Skeletal muscle satellite cell (primary cell): Measurements from ENCODE around the gene FAM234A.

Source experiments
- H3K27me3 ChIP-seq: 2 replicates; pipeline ENCODE4 v1.7.0; 2013; ENCODE audit warnings: low read length; ENCODE audit not compliant: control insufficient read depth, insufficient read depth
- H3K36me3 ChIP-seq: 2 replicates; pipeline ENCODE4 v1.7.0; 2013; ENCODE audit warnings: mild to moderate bottlenecking, control low read depth, low read length; ENCODE audit not compliant: insufficient read depth
- H3K4me1 ChIP-seq: 2 replicates; pipeline ENCODE4 v1.7.0; 2013; ENCODE audit warnings: low read length; ENCODE audit not compliant: control insufficient read depth, insufficient read depth
- H3K4me2 ChIP-seq: 2 replicates; pipeline ENCODE4 v1.7.0; 2013; ENCODE audit warnings: mild to moderate bottlenecking, low read length
- H3K4me3 ChIP-seq: 2 replicates; pipeline ENCODE4 v1.7.0; 2013; ENCODE audit warnings: low read length
- H3K9ac ChIP-seq: 2 replicates; pipeline ENCODE4 v1.7.0; 2013; ENCODE audit warnings: mild to moderate bottlenecking, low read depth, low read length, moderate library complexity
- H3K9me3 ChIP-seq: replicated peaks from 2 replicates; pipeline ENCODE4 v1.7.0; 2013; ENCODE audit warnings: mild to moderate bottlenecking, control low read depth, low read length

The FAM234A gene

DNA sequence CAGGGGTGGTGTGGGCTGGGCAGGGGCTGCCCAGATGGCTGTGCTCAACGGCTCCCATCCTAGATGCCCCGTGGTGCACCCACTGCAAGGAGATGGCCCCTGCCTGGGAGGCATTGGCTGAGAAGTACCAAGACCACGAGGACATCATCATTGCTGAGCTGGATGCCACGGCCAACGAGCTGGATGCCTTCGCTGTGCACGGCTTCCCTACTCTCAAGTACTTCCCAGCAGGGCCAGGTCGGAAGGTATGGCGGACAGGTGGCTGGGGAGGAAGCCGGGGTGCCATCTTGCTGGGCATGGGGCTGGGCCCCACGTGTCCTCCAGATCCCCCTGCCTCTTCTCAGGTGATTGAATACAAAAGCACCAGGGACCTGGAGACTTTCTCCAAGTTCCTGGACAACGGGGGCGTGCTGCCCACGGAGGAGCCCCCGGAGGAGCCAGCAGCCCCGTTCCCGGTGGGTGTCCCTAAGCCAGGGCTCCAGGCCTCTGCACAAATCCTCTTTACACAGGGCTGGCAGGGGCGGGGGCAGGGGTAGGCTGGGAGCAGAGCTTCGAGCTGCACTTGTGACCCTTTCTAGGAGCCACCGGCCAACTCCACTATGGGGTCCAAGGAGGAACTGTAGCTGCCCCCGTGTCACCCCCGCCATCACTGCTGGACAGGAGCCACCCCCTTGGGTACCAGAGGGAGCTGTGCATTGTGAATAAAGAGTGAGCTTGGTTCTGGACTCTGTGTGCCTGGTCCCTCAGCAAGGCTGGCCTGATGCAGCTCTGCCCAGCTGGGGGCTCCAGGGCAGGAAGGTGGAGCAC is 52.1 kb downstream of the FAM234A start:
- Histone ChIP-seq H3K27me3 (peaks cover 8% of the 10 kb centered on the region), H3K4me3 (no peak overlapping the region), H3K4me1 (no peaks in the 10 kb centered on the region), H3K9ac (no peak overlapping the region), H3K4me2 (no peak overlapping the region), H3K9me3 (no peaks in the 10 kb centered on the region), H3K36me3 (peaks cover 17% of the 10 kb centered on the region)

- H3K27me3 ChIP-seq: peaks cover 4% of the 10 kb centered on the region
- H3K4me1 ChIP-seq: no peaks in the 10 kb centered on the region
- no peak overlapping the region for H3K4me2 ChIP-seq
- no peaks in the 10 kb centered on the region for H3K9me3 ChIP-seq
- H3K9ac ChIP-seq: no peak overlapping the region
- H3K36me3 ChIP-seq: peaks cover 19% of the 10 kb centered on the region
- no peak overlapping the region for H3K4me3 ChIP-seq
These were observed 52.7 kb downstream of the FAM234A start for GRCh38 chr16:287298-287811.

- H3K4me2 ChIP-seq: no peak overlapping the region
- H3K36me3 ChIP-seq: peaks cover 24% of the 10 kb centered on the region
- no peaks in the 10 kb centered on the region for H3K9me3 ChIP-seq
- no peaks in the 10 kb centered on the region for H3K27me3 ChIP-seq
- H3K4me3 ChIP-seq: no peak overlapping the region
- H3K9ac ChIP-seq: no peak overlapping the region
- H3K4me1 ChIP-seq: no peaks in the 10 kb centered on the region
These were observed 53.6 kb downstream of the FAM234A start for GRCh38 chr16:287981-288920.

DNA sequence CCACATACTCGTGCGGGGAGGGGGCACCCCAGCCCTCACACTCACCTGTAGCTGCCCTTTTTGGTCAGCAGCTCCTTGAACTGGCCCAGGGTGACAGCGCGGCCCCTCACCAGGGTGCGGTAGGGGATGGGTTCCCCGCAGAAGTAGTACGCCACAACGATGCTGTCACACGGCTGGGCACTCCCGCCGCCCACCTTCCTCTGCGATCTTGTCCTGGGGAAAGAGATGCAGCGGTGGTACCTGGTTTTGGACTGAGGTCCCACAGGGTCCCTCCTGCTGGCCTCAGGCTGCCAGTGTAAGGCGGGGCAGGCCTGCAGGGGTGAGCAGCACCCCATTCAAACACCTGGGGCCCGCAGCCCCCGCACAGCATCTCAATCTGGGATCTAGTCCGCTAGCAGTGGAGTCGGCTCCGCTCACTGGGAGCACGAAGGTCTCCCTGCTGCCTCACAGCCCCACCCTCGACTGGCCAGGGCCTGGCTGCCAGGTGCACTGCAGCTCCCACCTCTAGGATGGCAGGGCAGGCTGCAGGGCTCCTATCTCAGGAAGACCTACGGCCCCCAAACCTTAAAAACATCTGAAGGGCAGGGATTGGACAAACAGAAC is 54.9 kb downstream of the FAM234A start:
- Histone ChIP-seq H3K9ac (no peak overlapping the region), H3K36me3 (peaks cover 24% of the 10 kb centered on the region), H3K4me3 (no peak overlapping the region), H3K9me3 (no peaks in the 10 kb centered on the region), H3K4me2 (no peak overlapping the region), H3K27me3 (no peaks in the 10 kb centered on the region), H3K4me1 (no peaks in the 10 kb centered on the region)

DNA sequence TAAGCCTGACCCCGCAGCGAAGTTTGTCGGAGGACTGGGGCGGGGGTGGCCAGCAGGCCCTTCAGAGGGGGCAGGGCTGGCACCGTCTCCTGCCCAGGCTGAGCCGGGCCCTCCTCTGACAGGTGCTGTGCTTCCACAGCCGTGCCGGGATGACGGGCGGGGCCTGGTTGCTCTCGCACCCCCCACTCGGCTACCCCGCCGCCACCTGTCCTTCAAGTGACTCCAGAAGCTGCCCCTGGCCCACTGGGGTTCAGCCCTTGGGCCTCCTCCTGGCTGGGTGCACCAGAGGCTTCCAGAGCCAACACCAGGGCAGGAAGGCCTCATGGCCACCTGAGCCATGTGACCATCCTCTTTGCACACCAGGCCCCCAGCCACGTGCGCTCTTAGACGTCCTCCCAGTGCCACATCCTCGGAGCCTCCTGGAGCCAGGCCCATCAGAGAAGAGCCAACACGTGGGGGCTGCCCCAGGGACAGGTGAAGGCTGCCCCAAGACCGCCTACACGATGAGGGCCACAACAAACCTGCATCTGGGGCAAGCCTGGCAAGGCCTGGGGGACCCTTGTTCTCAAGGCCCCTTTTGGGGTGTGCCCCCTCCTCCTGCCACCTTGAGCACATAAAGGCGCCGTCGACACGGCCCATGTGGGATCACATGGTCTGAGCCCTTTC is 55.5 kb downstream of the FAM234A start:
- H3K36me3 ChIP-seq: peaks cover 24% of the 10 kb centered on the region
- no peaks in the 10 kb centered on the region for H3K27me3 ChIP-seq
- H3K9me3 ChIP-seq: no peaks in the 10 kb centered on the region
- no peak overlapping the region for H3K4me2 ChIP-seq
- H3K9ac ChIP-seq: no peak overlapping the region
- no peak overlapping the region for H3K4me3 ChIP-seq
- H3K4me1 ChIP-seq: no peaks in the 10 kb centered on the region

- no peaks in the 10 kb centered on the region for H3K27me3 ChIP-seq
- no peak overlapping the region for H3K4me3 ChIP-seq
- no peaks in the 10 kb centered on the region for H3K4me1 ChIP-seq
- H3K4me2 ChIP-seq: no peak overlapping the region
- H3K9ac ChIP-seq: no peak overlapping the region
- peaks cover 24% of the 10 kb centered on the region for H3K36me3 ChIP-seq
- no peaks in the 10 kb centered on the region for H3K9me3 ChIP-seq
These were observed 56.2 kb downstream of the FAM234A start for GRCh38 chr16:290681-291405.

GRCh38 chr16:291539-291938 is 56.9 kb downstream of the FAM234A start:
- peaks cover 24% of the 10 kb centered on the region for H3K36me3 ChIP-seq

DNA sequence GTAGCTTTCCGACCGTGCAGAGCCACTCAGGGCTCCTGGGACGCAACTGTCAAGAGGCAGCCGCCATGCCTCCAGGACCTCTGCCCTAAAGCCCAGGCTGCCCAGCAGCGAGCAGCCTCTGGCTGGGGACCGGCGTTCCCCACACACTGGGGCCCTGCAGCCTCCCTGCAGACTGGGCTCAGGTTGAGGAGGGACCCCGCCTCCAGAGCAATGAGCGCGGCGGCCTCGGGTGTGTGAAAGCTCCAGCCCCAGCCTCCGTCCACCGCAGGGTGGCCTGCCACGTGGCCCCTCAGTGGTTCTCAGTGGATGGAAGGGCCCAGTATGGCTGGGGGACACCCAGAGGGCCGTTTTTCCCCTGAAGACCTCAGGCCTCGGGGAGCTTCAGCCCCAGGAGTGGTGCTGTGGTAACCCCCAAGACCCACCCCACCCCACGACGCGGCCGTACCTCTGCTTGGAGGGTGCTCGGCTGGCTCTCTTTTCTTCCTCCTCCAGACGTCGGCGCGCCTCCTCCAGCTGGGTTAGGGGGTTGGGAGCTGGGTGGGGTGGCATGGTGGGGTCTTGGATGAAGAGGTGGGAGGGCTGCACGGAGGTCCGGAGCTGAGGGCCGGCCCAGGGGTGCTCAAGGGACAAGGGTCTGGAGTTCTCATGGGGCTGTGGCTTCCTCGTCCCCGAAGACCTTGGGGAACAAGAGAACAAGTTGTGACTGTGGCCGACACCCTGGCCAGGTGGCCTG is 58.6 kb downstream of the FAM234A start:
- Histone ChIP-seq H3K9me3 (no peaks in the 10 kb centered on the region), H3K4me3 (no peak overlapping the region), H3K4me2 (no peak overlapping the region), H3K36me3 (peaks cover 24% of the 10 kb centered on the region), H3K4me1 (no peaks in the 10 kb centered on the region), H3K27me3 (no peaks in the 10 kb centered on the region), H3K9ac (no peak overlapping the region)

More at GRCh38 chr16:291539-291938, 56.9 kb downstream of the FAM234A start:
- H3K9me3 ChIP-seq: no peaks in the 10 kb centered on the region
- no peak overlapping the region for H3K4me3 ChIP-seq
- H3K9ac ChIP-seq: no peak overlapping the region
- no peak overlapping the region for H3K4me2 ChIP-seq
- no peaks in the 10 kb centered on the region for H3K27me3 ChIP-seq
- H3K4me1 ChIP-seq: no peaks in the 10 kb centered on the region

- Histone ChIP-seq H3K27me3 (no peaks in the 10 kb centered on the region), H3K4me2 (no peak overlapping the region), H3K9ac (no peak overlapping the region), H3K4me1 (no peaks in the 10 kb centered on the region), H3K36me3 (peaks cover 20% of the 10 kb centered on the region), H3K9me3 (no peaks in the 10 kb centered on the region), H3K4me3 (no peak overlapping the region)
These were observed 61.7 kb downstream of the FAM234A start for GRCh38 chr16:296276-296675.
